ENCODE measurements around the gene KDELR3. TPM values are rescaled to one million over a fixed set of nuclear protein-coding genes. Genes with fewer than 3 reads are reported as not detected.

KDELR3 gene
- polyA plus RNA-seq, 1 of the 3 experiments (the other 2 are of a cell fraction) = 17.1 TPM

GRCh38 chr22:38491707-38492348 is 23.9 kb downstream of the KDELR3 start:
- peaks cover 60 to 75% of the 10 kb centered on the region in 2 experiments for H3K36me3 ChIP-seq (replicated peaks in 1 of 2; ENCODE audit: control insufficient read depth in 1 of 2, insufficient read depth in 2 of 2, low read length in 1 of 2)
- ChIA-PET POLR2A (no interaction called here), CTCF (interaction anchor here (0.7 kb wide), 1 partner anchor 10 kb away, joined by 3 read pairs; no protein-coding TSS in a partner anchor)
- H3K27me3 ChIP-seq (ENCODE audit: insufficient read depth) = no peaks in the 10 kb centered on the region
- DNase-seq = no peak
- WGBS (ENCODE audit: low lambda C conversion rate) = 82% methylated on average over 5 of the region's 5 CpGs
- peaks cover 45% of the 10 kb centered on the region for H4K20me1 ChIP-seq (ENCODE audit: insufficient read depth)
- no peak overlapping the region for H3K9ac ChIP-seq
- peaks cover 7% of the 10 kb centered on the region for H3F3A ChIP-seq (replicated peaks; ENCODE audit: insufficient read depth)
- no peaks in the 10 kb centered on the region for H3K9me3 ChIP-seq
- H3K4me3 ChIP-seq (ENCODE audit: low read depth in 2 of 2, low read length in 1 of 2) = no peak overlapping the region
- no peak overlapping the region for H2AFZ ChIP-seq (ENCODE audit: low read depth)
- H3K4me2 ChIP-seq = no peak overlapping the region
- H3K4me1 ChIP-seq (ENCODE audit: control insufficient read depth in 1 of 2, insufficient read depth in 2 of 2, low read depth in 1 of 2, low read length in 1 of 2) = peaks cover 0 to 8% of the 10 kb centered on the region in 2 experiments; a peak in 1 of 4 replicates
- no peak overlapping the region for H3K27ac ChIP-seq (ENCODE audit: low read depth in 2 of 2, low read length in 1 of 2)
- peaks cover 43% of the 10 kb centered on the region; the same call in 1 of the 2 replicates for H3K79me2 ChIP-seq (ENCODE audit: insufficient read depth)
- TF ChIP-seq CHD2 (IDR thresholded peaks at IDR 0.05; ENCODE audit: low read length, partially characterized antibody) (no peak), FOXM1 (IDR thresholded peaks at IDR 0.05; ENCODE audit: low read depth) (no peak), IRF3 (IDR thresholded peaks at IDR 0.05; ENCODE audit: low read depth, low read length) (no peak), RCOR1 (IDR thresholded peaks at IDR 0.05; ENCODE audit: low read length) (no peak), GATA2 (CRISPR knock-in tag; IDR thresholded peaks at IDR 0.05) (no peak), FOXJ3 (CRISPR knock-in tag; IDR thresholded peaks at IDR 0.05) (no peak), TCF12 (IDR thresholded peaks at IDR 0.05) (no peak), ELF1 (IDR thresholded peaks at IDR 0.05) (no peak), SIN3A (IDR thresholded peaks at IDR 0.05; ENCODE audit: borderline replicate concordance, low read depth, low read length) (no peak), RAD21 (IDR thresholded peaks at IDR 0.05; ENCODE audit: low read length) (no peak)
- H3K9me2 ChIP-seq = no peaks in the 10 kb centered on the region

GRCh38 chr22:38494498-38494897 is 26.6 kb downstream of the KDELR3 start:
- TF ChIP-seq GABPA (IDR thresholded peaks at IDR 0.05; ENCODE audit: low read depth) = no peak
- TF ChIP-seq ZBTB33 (IDR thresholded peaks at IDR 0.05; ENCODE audit: borderline replicate concordance, low read depth) = no peak
- TF ChIP-seq RFX5 (IDR thresholded peaks at IDR 0.05; ENCODE audit: low read length) = no peak
- TF ChIP-seq CTCF (IDR thresholded peaks at IDR 0.05) = no peak
- no peak for TF ChIP-seq RCOR1 (IDR thresholded peaks at IDR 0.05; ENCODE audit: low read length)
- TF ChIP-seq FOSL2 (IDR thresholded peaks at IDR 0.05; ENCODE audit: borderline replicate concordance, low read depth) = no peak
- TF ChIP-seq ELF1 (IDR thresholded peaks at IDR 0.05) = no peak
- no peak for TF ChIP-seq NRF1 (IDR thresholded peaks at IDR 0.05; ENCODE audit: low read depth, low read length)
- TF ChIP-seq SIN3A (IDR thresholded peaks at IDR 0.05; ENCODE audit: borderline replicate concordance, low read depth, low read length) = no peak
- WGBS (ENCODE audit: low lambda C conversion rate) = 25% methylated on average over 2 of the region's 2 CpGs
- no peak overlapping the region for H3K4me2 ChIP-seq
- ChIA-PET POLR2A (no interaction called here), CTCF (no interaction called here)
- no peak overlapping the region for H3K4me3 ChIP-seq (ENCODE audit: low read depth in 2 of 2, low read length in 1 of 2)
- no peak overlapping the region for H3K9ac ChIP-seq
- H3F3A ChIP-seq (replicated peaks; ENCODE audit: insufficient read depth) = peaks cover 7% of the 10 kb centered on the region
- H3K9me3 ChIP-seq = no peaks in the 10 kb centered on the region
- H3K27me3 ChIP-seq (ENCODE audit: insufficient read depth) = no peaks in the 10 kb centered on the region
- H3K9me2 ChIP-seq = no peaks in the 10 kb centered on the region
- no peak overlapping the region for H2AFZ ChIP-seq (ENCODE audit: low read depth)
- peaks cover 63% of the 10 kb centered on the region for H4K20me1 ChIP-seq (ENCODE audit: insufficient read depth)
- peaks cover 65 to 74% of the 10 kb centered on the region in 2 experiments for H3K36me3 ChIP-seq (replicated peaks in 1 of 2; ENCODE audit: control insufficient read depth in 1 of 2, insufficient read depth in 2 of 2, low read length in 1 of 2)
- H3K79me2 ChIP-seq (ENCODE audit: insufficient read depth) = peaks cover 65% of the 10 kb centered on the region
- no peak for DNase-seq
- H3K4me1 ChIP-seq (ENCODE audit: control insufficient read depth in 1 of 2, insufficient read depth in 2 of 2, low read depth in 1 of 2, low read length in 1 of 2) = peaks cover 0 to 8% of the 10 kb centered on the region in 2 experiments; a peak in 1 of 4 replicates
- peak overlapping the region in 1 of 2 experiments; percentile 33; a peak in 2 of 4 replicates for H3K27ac ChIP-seq (ENCODE audit: low read depth in 2 of 2, low read length in 1 of 2)
